Activated effector memory CD4-positive, alpha-beta T cell treated with Interleukin-2 at 50 U/mL for 16 hours (primary cell): ENCODE measurements around the gene CDPF1.

ENCODE experiments used
- DNase-seq: peaks from one replicate; pipeline ENCODE4 v3.0.0-alpha.2; 2020

Gene CDPF1

GRCh38 chr22:46250035-46250782 lies at the start of gene CDPF1:
Gene CDPF1, minus strand, starts transcription at chr22:46250293. Its CDS starts 2,009 bp downstream, at chr22:46248284.
- peak; percentile 90 for DNase-seq

GRCh38 chr22:46299101-46299500 lies 49.0 kb upstream of the CDPF1 start:
- DNase-seq, result no peak

- no peak for DNase-seq
Measured at GRCh38 chr22:46297151-46297812, 47.2 kb upstream of the CDPF1 start.

- peak; percentile 95 for DNase-seq
Measured at GRCh38 chr22:46296257-46297150, 46.4 kb upstream of the CDPF1 start, which contains the start of gene GTSE1. Gene GTSE1, plus strand, starts transcription at chr22:46296870. Its CDS starts 531 bp downstream, at chr22:46297401.

- DNase-seq, result no peak
Measured at GRCh38 chr22:46295277-46295971, 45.3 kb upstream of the CDPF1 start.

- DNase-seq, result no peak
Measured at GRCh38 chr22:46294784-46295183, 44.7 kb upstream of the CDPF1 start.

GRCh38 chr22:46293577-46294260 lies 43.6 kb upstream of the CDPF1 start:
- no peak for DNase-seq

GRCh38 chr22:46292732-46293131 lies 42.6 kb upstream of the CDPF1 start:
- DNase-seq, result no peak

- no peak for DNase-seq
Measured at GRCh38 chr22:46292173-46292572, 42.1 kb upstream of the CDPF1 start.

- no peak for DNase-seq
Measured at GRCh38 chr22:46290843-46291785, 41.0 kb upstream of the CDPF1 start.

GRCh38 chr22:46290121-46290842 lies 40.2 kb upstream of the CDPF1 start:
- DNase-seq, result no peak

GRCh38 chr22:46289244-46289891 lies 39.3 kb upstream of the CDPF1 start:
- DNase-seq, result no peak

GRCh38 chr22:46288846-46289243 lies 38.8 kb upstream of the CDPF1 start:
- DNase-seq, result no peak

- peak; percentile 6 for DNase-seq
Measured at GRCh38 chr22:46287873-46288751, 38.0 kb upstream of the CDPF1 start.

GRCh38 chr22:46286941-46287872 lies 37.1 kb upstream of the CDPF1 start:
- DNase-seq, result no peak

- DNase-seq, result no peak
Measured at GRCh38 chr22:46286006-46286405, 35.9 kb upstream of the CDPF1 start.
